ENCODE measurements around the gene KCNMA1.

DNA sequence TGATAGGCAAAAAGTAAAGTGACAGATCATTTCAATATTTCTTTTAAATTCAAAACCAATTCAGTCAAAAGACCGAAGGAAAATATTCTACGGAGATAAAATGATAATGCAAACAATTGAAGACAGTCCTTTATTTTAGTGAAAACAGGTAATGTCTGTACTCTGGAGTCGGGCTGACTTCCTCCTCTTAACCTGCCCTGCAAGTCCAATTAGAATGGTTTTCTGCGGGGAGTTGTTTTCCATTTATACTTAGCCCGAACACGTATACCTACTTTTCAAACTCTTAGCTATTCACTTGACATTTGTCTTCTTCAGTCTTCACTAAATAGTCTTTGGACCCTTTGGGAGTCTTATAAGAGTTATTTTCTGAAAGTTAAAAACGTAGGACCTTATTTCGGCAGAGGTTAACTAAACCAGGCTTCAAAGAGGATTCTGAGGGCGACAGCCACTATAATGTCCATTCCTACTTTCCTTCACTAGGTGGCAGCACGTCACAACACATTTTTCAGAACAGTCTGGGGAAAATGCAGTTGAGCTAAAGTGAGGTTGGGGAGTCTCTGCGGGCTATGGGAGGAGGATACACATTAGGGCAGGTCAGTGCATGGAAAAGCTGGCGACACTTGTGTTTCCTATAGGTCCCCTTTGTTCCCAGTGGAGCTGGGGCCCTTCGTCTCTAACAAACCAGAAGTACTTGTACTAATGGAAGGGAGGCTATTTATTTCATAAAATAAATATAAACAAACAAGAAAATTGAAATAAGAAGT is 472.0 kb downstream of the KCNMA1 start:
- TF ChIP-seq, protein P1, sequence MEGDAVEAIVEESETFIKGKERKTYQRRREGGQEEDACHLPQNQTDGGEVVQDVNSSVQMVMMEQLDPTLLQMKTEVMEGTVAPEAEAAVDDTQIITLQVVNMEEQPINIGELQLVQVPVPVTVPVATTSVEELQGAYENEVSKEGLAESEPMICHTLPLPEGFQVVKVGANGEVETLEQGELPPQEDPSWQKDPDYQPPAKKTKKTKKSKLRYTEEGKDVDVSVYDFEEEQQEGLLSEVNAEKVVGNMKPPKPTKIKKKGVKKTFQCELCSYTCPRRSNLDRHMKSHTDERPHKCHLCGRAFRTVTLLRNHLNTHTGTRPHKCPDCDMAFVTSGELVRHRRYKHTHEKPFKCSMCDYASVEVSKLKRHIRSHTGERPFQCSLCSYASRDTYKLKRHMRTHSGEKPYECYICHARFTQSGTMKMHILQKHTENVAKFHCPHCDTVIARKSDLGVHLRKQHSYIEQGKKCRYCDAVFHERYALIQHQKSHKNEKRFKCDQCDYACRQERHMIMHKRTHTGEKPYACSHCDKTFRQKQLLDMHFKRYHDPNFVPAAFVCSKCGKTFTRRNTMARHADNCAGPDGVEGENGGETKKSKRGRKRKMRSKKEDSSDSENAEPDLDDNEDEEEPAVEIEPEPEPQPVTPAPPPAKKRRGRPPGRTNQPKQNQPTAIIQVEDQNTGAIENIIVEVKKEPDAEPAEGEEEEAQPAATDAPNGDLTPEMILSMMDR (IDR thresholded peaks at IDR 0.05) = peak; percentile 49 to 78 (median 70)
- no peak for TF ChIP-seq POLR2A (IDR thresholded peaks at IDR 0.05)
- no peak for TF ChIP-seq POLR2AphosphoS5 (IDR thresholded peaks at IDR 0.05)
